ENCODE measurements around the gene RRP15. TPM values are rescaled to one million over a fixed set of nuclear protein-coding genes. Genes with fewer than 3 reads are reported as not detected.
A peak's percentile ranks its signal among the peaks of the same experiment; 100 is the strongest.

RRP15 gene
- total RNA-seq, 2 donors from 2014 or later: 4.1 TPM

- no peaks in the 10 kb centered on the region for H3K36me3 ChIP-seq
- 62% methylated on average over 15 of the region's 15 CpGs for WGBS
- H3K4me1 ChIP-seq (replicated peaks): no peaks in the 10 kb centered on the region
- H3K27me3 ChIP-seq (replicated peaks; ENCODE audit: insufficient read depth): no peaks in the 10 kb centered on the region
- intact Hi-C loops (cut with DNase I): loop anchor here (10.0 kb wide), 1 partner anchor 449 kb away; no protein-coding TSS in a partner anchor
- H3K9me3 ChIP-seq: no peaks in the 10 kb centered on the region
- H3K4me3 ChIP-seq: no peak overlapping the region
- TF ChIP-seq POLR2AphosphoS5 (IDR thresholded peaks at IDR 0.05) (no peak), CTCF (IDR thresholded peaks at IDR 0.05) (no peak), POLR2A (IDR thresholded peaks at IDR 0.05) (no peak)
- no peak for DNase-seq (ENCODE audit: low spot score)
- H3K27ac ChIP-seq: peak overlapping the region in 1 of 2 donors; percentile 19
These were observed 80.3 kb downstream of the RRP15 start for GRCh38 chr1:218365226-218365999.

DNA sequence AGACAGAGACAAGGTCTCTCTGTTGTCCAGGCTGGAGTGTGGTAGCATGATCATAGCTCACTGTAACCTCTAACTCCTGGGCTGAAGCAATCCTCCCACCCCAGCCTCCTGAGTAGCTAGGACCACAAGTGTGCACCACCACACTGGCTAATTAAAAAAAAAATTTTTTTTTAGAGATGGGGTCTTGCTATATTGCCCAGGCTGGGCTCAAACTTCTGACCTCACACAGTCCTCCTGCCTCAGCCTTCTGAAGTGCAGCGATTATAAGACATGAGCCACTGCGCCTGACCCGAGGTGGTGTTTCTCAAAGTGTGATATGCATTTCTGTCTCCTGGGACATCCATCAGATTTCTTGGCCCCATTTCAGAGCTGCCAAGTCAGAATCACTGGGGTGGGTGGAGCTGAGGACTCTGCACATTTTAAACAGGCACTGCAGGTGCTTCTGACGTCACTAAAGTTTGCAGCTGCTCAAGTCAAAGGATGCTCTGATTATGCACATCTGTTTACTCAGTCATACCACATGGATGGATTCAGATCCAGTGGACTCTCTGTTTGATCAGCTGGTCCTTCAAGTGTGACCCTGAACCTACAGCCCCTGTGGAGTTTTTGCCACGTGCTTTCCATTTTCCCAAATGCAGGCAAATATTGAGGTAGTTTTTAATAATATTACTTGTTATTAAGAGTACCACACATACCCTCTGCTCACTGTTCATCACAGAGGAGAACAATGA, 81.4 kb downstream of the RRP15 start:
- Histone ChIP-seq H3K27ac (no peak overlapping the region), H3K4me1 (replicated peaks) (no peaks in the 10 kb centered on the region), H3K36me3 (no peaks in the 10 kb centered on the region), H3K9me3 (no peaks in the 10 kb centered on the region), H3K27me3 (replicated peaks; ENCODE audit: insufficient read depth) (no peaks in the 10 kb centered on the region), H3K4me3 (no peak overlapping the region)
- WGBS: 81% methylated on average over 5 of the region's 5 CpGs
- intact Hi-C loops (cut with DNase I): loop anchor here (10.0 kb wide), 1 partner anchor 448 kb away; no protein-coding TSS in a partner anchor
- no peak for DNase-seq (ENCODE audit: low spot score)
- TF ChIP-seq POLR2AphosphoS5 (IDR thresholded peaks at IDR 0.05): no peak
- no peak for TF ChIP-seq CTCF (IDR thresholded peaks at IDR 0.05)
- no peak for TF ChIP-seq POLR2A (IDR thresholded peaks at IDR 0.05)

DNA sequence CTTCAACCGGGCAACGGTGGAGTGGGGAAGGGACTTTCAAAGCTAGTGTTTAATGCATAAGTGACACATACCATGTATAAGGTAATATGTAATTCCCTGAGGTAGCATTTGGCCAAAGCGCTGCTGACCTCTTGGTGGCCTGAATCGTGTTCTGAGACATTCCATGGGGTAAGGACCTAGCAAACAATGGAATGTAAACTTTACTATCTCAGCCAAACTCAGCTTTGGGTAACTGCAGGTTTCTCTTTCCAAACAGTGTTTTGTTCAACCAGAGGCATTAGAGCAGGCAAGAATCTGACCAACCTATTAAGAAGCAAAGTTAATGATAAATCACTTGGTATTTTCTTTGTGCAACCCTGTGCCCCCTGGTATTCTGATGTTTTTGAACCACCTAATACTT, 82.0 kb downstream of the RRP15 start:
- Histone ChIP-seq H3K9me3 (no peaks in the 10 kb centered on the region), H3K27ac (no peak overlapping the region), H3K4me1 (replicated peaks) (no peaks in the 10 kb centered on the region), H3K36me3 (no peaks in the 10 kb centered on the region), H3K4me3 (no peak overlapping the region), H3K27me3 (replicated peaks; ENCODE audit: insufficient read depth) (no peaks in the 10 kb centered on the region)
- intact Hi-C loops (cut with DNase I): loop anchor here (10.0 kb wide), 1 partner anchor 448 kb away; no protein-coding TSS in a partner anchor
- no peak for DNase-seq (ENCODE audit: low spot score)
- WGBS: 39% methylated on average over 4 of the region's 4 CpGs
- TF ChIP-seq CTCF (IDR thresholded peaks at IDR 0.05): no peak
- no peak for TF ChIP-seq POLR2AphosphoS5 (IDR thresholded peaks at IDR 0.05)
- no peak for TF ChIP-seq POLR2A (IDR thresholded peaks at IDR 0.05)

DNA sequence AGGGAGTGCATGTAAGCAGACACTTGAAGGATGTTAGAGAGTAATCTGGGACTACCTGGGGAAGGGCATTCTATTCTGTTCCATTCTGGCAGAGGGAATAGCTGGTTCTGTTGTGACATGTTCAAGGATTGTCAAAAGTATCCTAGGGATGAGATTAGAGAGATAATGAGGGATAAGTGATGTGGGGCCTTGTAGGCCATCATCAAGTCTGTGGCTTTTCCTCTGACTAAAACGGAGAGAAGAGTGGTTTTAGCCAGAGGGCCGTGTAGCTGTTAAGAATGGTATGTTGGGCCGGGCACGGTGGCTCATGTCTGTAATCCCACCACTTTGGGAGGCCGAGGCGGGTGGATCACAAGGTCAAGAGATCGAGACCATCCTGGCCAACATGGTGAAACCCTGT, 83.6 kb downstream of the RRP15 start:
- H3K27me3 ChIP-seq (replicated peaks; ENCODE audit: insufficient read depth): no peaks in the 10 kb centered on the region
- intact Hi-C loops (cut with DNase I): loop anchor here (10.0 kb wide), 1 partner anchor 446 kb away; no protein-coding TSS in a partner anchor
- H3K4me3 ChIP-seq: no peak overlapping the region
- 92% methylated on average over 7 of the region's 7 CpGs for WGBS
- DNase-seq (ENCODE audit: low spot score): no peak
- H3K27ac ChIP-seq: no peak overlapping the region
- H3K4me1 ChIP-seq (replicated peaks): no peaks in the 10 kb centered on the region
- no peaks in the 10 kb centered on the region for H3K9me3 ChIP-seq
- H3K36me3 ChIP-seq: no peaks in the 10 kb centered on the region
- TF ChIP-seq POLR2A (IDR thresholded peaks at IDR 0.05): no peak
- no peak for TF ChIP-seq POLR2AphosphoS5 (IDR thresholded peaks at IDR 0.05)
- TF ChIP-seq CTCF (IDR thresholded peaks at IDR 0.05): no peak

Measured in prostate gland (tissue), 2 donors.